ENCODE results near the gene SCN4A. TPM values are rescaled to one million over a fixed set of nuclear protein-coding genes. Genes with fewer than 3 reads are reported as not detected.
"Not testable (repeated sequence)": the region's sequence is repeated elsewhere in the genome, so short reads cannot be mapped to it uniquely, and the experiment has no call there.

The SCN4A gene
- total RNA-seq, 1 donor from 2014 or later, result 0.43 TPM

DNA sequence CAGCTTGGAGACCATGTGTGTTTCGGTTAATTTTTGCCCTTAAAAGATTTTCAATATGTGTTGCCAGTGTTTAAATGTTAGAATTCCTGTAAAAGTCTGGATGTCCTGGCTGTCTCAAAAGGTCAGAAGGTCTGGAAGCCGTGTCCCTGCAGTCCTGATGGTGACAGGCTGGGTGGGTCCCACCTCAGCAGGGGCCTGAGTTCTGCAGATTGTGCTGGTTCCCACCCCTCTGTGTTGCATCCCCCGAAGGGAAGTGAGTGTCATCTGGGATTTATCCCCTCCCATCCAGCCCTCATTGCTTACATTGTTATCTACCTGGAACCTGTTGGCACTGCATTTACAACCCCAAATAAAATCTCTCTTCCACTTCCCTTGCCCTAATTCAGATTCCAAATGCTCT is 78.7 kb downstream of the SCN4A start:
- H3K27ac Mint-ChIP-seq (ENCODE audit: unreplicated experiment); H3K79me2 ChIP-seq (ENCODE audit: insufficient read depth, low read length); H3K9ac ChIP-seq (ENCODE audit: low read length); H3K9me3 Mint-ChIP-seq (ENCODE audit: unreplicated experiment); FAIRE-seq; H4K20me1 ChIP-seq (ENCODE audit: insufficient read depth, low read length); H2AFZ ChIP-seq (ENCODE audit: low read depth, low read length); DNase-seq (ENCODE audit: low read depth); H3K27me3 ChIP-seq (ENCODE audit: insufficient read depth, low read length); H3K27me3 Mint-ChIP-seq (ENCODE audit: low read depth, unreplicated experiment); H3K36me3 ChIP-seq (ENCODE audit: insufficient read depth, low read length); H3K4me1 Mint-ChIP-seq (ENCODE audit: low read depth, unreplicated experiment); H3K4me2 ChIP-seq (ENCODE audit: low read length); H3K36me3 Mint-ChIP-seq (ENCODE audit: low read depth, unreplicated experiment); H3K4me3 ChIP-seq (ENCODE audit: insufficient read depth, low read depth, low read length); H3K4me1 ChIP-seq (ENCODE audit: insufficient read depth, low read length); H3K4me3 Mint-ChIP-seq (ENCODE audit: unreplicated experiment); H3K9me3 ChIP-seq (ENCODE audit: insufficient read depth, low read depth, low read length); H3K27ac ChIP-seq (ENCODE audit: low read depth, low read length): not testable (repeated sequence)

DNA sequence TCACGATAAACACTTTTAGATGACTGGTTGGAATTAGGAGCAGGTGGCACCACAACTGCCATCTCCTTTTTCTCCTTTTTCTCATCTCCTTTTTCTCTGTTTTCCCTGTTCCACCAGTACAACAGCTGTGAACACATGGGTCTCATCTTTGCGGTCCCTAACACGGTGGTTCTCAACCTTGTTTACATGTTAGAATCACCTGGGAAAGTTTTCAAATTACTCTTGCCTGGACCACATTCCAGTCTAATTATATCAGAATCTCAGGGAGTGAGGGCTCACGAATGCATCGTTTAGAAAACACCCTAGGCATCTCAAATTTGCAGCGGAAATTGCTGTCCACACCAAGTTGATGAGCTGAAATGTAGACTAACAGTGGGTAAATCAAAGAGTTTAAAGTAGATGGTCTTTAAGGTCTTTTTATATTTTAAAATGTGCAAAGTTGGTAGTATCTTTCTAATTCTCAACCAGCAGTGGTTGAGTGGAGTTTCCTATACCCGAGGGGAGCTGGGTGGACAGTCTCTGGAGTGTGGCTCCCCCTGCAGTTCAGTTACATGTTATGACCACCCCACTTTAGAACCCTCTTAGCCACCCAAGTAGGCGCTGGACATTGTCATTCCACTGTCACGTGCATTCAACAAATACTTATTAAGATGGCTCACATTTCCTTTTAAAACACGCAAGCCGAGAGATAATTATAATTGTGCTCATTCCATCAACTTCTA is 80.2 kb downstream of the SCN4A start:
- not testable (repeated sequence) for H3K36me3 Mint-ChIP-seq (ENCODE audit: low read depth, unreplicated experiment); H3K9me3 Mint-ChIP-seq (ENCODE audit: unreplicated experiment); H3K36me3 ChIP-seq (ENCODE audit: insufficient read depth, low read length); H3K4me3 ChIP-seq (ENCODE audit: insufficient read depth, low read depth, low read length); H3K4me1 ChIP-seq (ENCODE audit: insufficient read depth, low read length); H3K27ac Mint-ChIP-seq (ENCODE audit: unreplicated experiment); H3K4me2 ChIP-seq (ENCODE audit: low read length); FAIRE-seq; H3K79me2 ChIP-seq (ENCODE audit: insufficient read depth, low read length); H3K27me3 ChIP-seq (ENCODE audit: insufficient read depth, low read length); H3K9ac ChIP-seq (ENCODE audit: low read length); H4K20me1 ChIP-seq (ENCODE audit: insufficient read depth, low read length); H3K4me1 Mint-ChIP-seq (ENCODE audit: low read depth, unreplicated experiment); H2AFZ ChIP-seq (ENCODE audit: low read depth, low read length); DNase-seq (ENCODE audit: low read depth); H3K4me3 Mint-ChIP-seq (ENCODE audit: unreplicated experiment); H3K27me3 Mint-ChIP-seq (ENCODE audit: low read depth, unreplicated experiment); H3K9me3 ChIP-seq (ENCODE audit: insufficient read depth, low read depth, low read length); H3K27ac ChIP-seq (ENCODE audit: low read depth, low read length)
- TF ChIP-seq, protein P1, sequence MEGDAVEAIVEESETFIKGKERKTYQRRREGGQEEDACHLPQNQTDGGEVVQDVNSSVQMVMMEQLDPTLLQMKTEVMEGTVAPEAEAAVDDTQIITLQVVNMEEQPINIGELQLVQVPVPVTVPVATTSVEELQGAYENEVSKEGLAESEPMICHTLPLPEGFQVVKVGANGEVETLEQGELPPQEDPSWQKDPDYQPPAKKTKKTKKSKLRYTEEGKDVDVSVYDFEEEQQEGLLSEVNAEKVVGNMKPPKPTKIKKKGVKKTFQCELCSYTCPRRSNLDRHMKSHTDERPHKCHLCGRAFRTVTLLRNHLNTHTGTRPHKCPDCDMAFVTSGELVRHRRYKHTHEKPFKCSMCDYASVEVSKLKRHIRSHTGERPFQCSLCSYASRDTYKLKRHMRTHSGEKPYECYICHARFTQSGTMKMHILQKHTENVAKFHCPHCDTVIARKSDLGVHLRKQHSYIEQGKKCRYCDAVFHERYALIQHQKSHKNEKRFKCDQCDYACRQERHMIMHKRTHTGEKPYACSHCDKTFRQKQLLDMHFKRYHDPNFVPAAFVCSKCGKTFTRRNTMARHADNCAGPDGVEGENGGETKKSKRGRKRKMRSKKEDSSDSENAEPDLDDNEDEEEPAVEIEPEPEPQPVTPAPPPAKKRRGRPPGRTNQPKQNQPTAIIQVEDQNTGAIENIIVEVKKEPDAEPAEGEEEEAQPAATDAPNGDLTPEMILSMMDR (IDR thresholded peaks at IDR 0.05; ENCODE audit: insufficient read depth, low read depth, low read length), result peak; percentile 14

DNA sequence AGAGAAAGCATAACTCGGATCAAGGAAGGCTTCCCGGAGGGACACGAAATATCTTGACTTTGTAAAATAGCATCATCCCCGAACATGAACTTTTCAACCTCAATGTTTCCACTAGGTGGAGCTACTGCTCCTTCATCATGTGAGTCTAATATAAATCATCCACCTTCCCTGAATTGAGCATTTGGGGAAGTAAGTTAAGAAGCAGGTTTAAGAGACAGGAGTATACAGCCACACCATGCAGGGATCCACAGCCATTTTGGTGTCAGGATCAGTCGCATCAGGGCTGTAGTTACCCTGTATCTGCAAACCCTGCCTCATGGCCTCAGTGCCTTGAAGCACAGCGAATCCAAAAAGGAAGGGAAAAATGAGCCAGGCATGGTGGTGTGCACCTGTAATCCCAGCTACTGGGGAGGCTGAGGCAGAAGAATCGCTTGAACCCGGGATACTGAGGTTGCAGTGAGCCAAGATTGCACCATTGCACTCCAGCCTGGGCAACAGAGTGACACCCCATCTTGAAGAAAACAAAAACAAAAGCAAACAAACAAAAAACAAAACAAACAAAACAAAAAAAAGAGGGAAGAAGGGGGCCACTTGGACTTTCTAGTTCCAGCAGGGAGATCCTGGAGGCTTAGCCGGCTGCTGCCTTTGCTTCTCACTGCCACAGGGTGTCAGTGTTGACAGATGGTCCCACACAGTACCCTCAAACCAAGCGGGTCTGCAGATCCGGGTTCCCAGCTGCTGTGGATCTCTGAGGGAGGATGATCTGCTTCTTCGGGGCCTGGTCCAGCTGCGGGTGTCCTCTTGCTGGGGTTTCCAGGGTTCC is 83.5 kb downstream of the SCN4A start:
- not testable (repeated sequence) for H3K27me3 ChIP-seq (ENCODE audit: insufficient read depth, low read length); H3K4me3 ChIP-seq (ENCODE audit: insufficient read depth, low read depth, low read length); DNase-seq (ENCODE audit: low read depth); H3K4me3 Mint-ChIP-seq (ENCODE audit: unreplicated experiment); H3K4me1 Mint-ChIP-seq (ENCODE audit: low read depth, unreplicated experiment); H2AFZ ChIP-seq (ENCODE audit: low read depth, low read length); H3K36me3 ChIP-seq (ENCODE audit: insufficient read depth, low read length); H3K4me2 ChIP-seq (ENCODE audit: low read length); H3K9ac ChIP-seq (ENCODE audit: low read length); FAIRE-seq; H3K27ac ChIP-seq (ENCODE audit: low read depth, low read length); H3K36me3 Mint-ChIP-seq (ENCODE audit: low read depth, unreplicated experiment); H4K20me1 ChIP-seq (ENCODE audit: insufficient read depth, low read length); H3K27me3 Mint-ChIP-seq (ENCODE audit: low read depth, unreplicated experiment); H3K4me1 ChIP-seq (ENCODE audit: insufficient read depth, low read length); H3K9me3 Mint-ChIP-seq (ENCODE audit: unreplicated experiment); H3K79me2 ChIP-seq (ENCODE audit: insufficient read depth, low read length); H3K9me3 ChIP-seq (ENCODE audit: insufficient read depth, low read depth, low read length)
- TF ChIP-seq, protein P1 (IDR thresholded peaks at IDR 0.05; ENCODE audit: insufficient read depth, low read depth, low read length), result peak; percentile 30
- peak overlapping the region; percentile 23 for H3K27ac Mint-ChIP-seq (ENCODE audit: unreplicated experiment)

Other genes with a start within 250 kb of the SCN4A start
- gene STRADA, start 231.1 kb downstream of the SCN4A start, total RNA-seq, result 28.6 and 35.7 TPM in 2 replicates
- gene CCDC47, start 199.3 kb downstream of the SCN4A start, total RNA-seq, result 92.8 and 95.6 TPM in 2 replicates
- 120 and 125 TPM in 2 replicates for gene DDX42, start 198.7 kb downstream of the SCN4A start, total RNA-seq
- gene PSMC5, start 145.5 kb downstream of the SCN4A start, total RNA-seq, result 110 and 116 TPM in 2 replicates
- gene FTSJ3, start 145.3 kb downstream of the SCN4A start, total RNA-seq, result 41.8 and 50.2 TPM in 2 replicates
- gene SMARCD2, start 130.2 kb downstream of the SCN4A start, total RNA-seq, result 33.9 and 34.5 TPM in 2 replicates
- gene CSH2, start 99.2 kb downstream of the SCN4A start, total RNA-seq, result 4.3 and 5.8 TPM in 2 replicates
- not detected in 2 replicates for gene GH2, start 91.0 kb downstream of the SCN4A start, total RNA-seq
- 8.9 and 15.5 TPM in 2 replicates for gene CSH1, start 76.3 kb downstream of the SCN4A start, total RNA-seq
- gene CSHL1, start 61.7 kb downstream of the SCN4A start, total RNA-seq, result not detected in 2 replicates
- gene GH1, start 54.1 kb downstream of the SCN4A start, total RNA-seq, result not detected in 2 replicates
- 0.25 TPM in 1 of 2 replicates, not detected in the other for gene CD79B, start 40.6 kb downstream of the SCN4A start, total RNA-seq
- 0.54 and 0.94 TPM in 2 replicates for gene PRR29, start 25.4 kb upstream of the SCN4A start, total RNA-seq
- gene ICAM2, start 47.7 kb upstream of the SCN4A start, total RNA-seq, result not detected in 2 replicates
- 9.1 and 11.7 TPM in 2 replicates for gene ERN1, start 157.2 kb upstream of the SCN4A start, total RNA-seq

All from astrocyte (in vitro differentiated cells and primary cell).